Lower leg skin (tissue), 4 donors: ENCODE data around the gene MSANTD1. TPM values are rescaled to one million over a fixed set of nuclear protein-coding genes. Genes with fewer than 3 reads are reported as not detected.

Source experiments
- DNase-seq, 2 donors: peaks; one replicate each; pipeline ENCODE4 v3.0.0-alpha.2; 2019; ENCODE audit warnings: low spot score in 2 of 2
- H3K4me3 ChIP-seq: fragments of 200-600 bp; sonication (generic); 2 replicates; pipeline ENCODE4 v1.5.1; 2017; ENCODE audit warnings: mild to moderate bottlenecking, low read depth; ENCODE audit not compliant: poor library complexity, severe bottlenecking
- CTCF ChIP-seq, 3 donors: fragments of 450-650 bp; IDR thresholded peaks; one replicate each; pipeline ENCODE4 v1.5.1; 2016; ENCODE audit warnings: antibody characterized with exemption in 3 of 3, mild to moderate bottlenecking in 3 of 3, moderate library complexity in 2 of 3
- POLR2A ChIP-seq, 2 donors: fragments of 450-650 bp; IDR thresholded peaks; one replicate each; pipeline ENCODE4 v1.6.1; 2016 to 2017; ENCODE audit warnings: antibody characterized with exemption in 2 of 2, mild to moderate bottlenecking in 1 of 2, moderate library complexity in 1 of 2
- WGBS, 2 donors: methylation state at CpG; one replicate each; pipeline ENCODE4 v1.1.5; 2018; 5-methylcytosine and 5-hydroxymethylcytosine counted together
- intact Hi-C: fragments of 100-400 bp; cut with DNase I; formaldehyde crosslinking; loops from one replicate; pipeline ENCODE4 v1.15.0; 2023; ENCODE audit warnings: low total_unique reads
- total RNA-seq, 4 donors: library from RNA; depleted of rRNA; stranded (reverse); fragments of >200 nt; gene quantifications; one replicate each; pipeline ENCODE4 v1.1.0, GENCODE V29; 2016

Gene MSANTD1
- total RNA-seq, 4 donors from 2014 or later = 0.19 to 0.76 (median 0.35) TPM

GRCh38 chr4:3252480-3252828, 3.5 kb downstream of the MSANTD1 start:
- DNase-seq = no peak
- WGBS, 2 donors = 88 to 91% methylated on average over 3 of the region's 3 CpGs
- intact Hi-C loops = no loop called here
- TF ChIP-seq CTCF (IDR thresholded peaks at IDR 0.05) (no peak), POLR2A (IDR thresholded peaks at IDR 0.05) (no peak)
- H3K4me3 ChIP-seq = no peak overlapping the region

- 89 to 92% methylated on average over 38 of the region's 38 CpGs for WGBS, 2 donors
- TF ChIP-seq POLR2A (IDR thresholded peaks at IDR 0.05) = no peak
- no peak for TF ChIP-seq CTCF (IDR thresholded peaks at IDR 0.05)
These were observed 4.1 kb downstream of the MSANTD1 start for GRCh38 chr4:3252831-3253641.

GRCh38 chr4:3253808-3254207, 4.8 kb downstream of the MSANTD1 start:
- DNase-seq = peak in 1 of 2 donors; percentile 77
- intact Hi-C loops = no loop called here
- no peak overlapping the region for H3K4me3 ChIP-seq
- TF ChIP-seq POLR2A (IDR thresholded peaks at IDR 0.05) (no peak), CTCF (IDR thresholded peaks at IDR 0.05) (no peak)
- 81 to 98% methylated on average over 13 of the region's 13 CpGs for WGBS, 2 donors

More at GRCh38 chr4:3252831-3253641, 4.1 kb downstream of the MSANTD1 start:
- H3K4me3 ChIP-seq = no peak overlapping the region
- peak in 1 of 2 donors; percentile 85 for DNase-seq
- intact Hi-C loops = no loop called here

- intact Hi-C loops = no loop called here
- WGBS, 2 donors = 96 to 97% methylated on average over 10 to 14 of the region's 14 CpGs
- no peak overlapping the region for H3K4me3 ChIP-seq
- TF ChIP-seq CTCF (IDR thresholded peaks at IDR 0.05) (no peak), POLR2A (IDR thresholded peaks at IDR 0.05) (no peak)
- DNase-seq = peak in 1 of 2 donors; percentile 75
These were observed 5.6 kb downstream of the MSANTD1 start for GRCh38 chr4:3254302-3255131.

GRCh38 chr4:3255611-3256186, 6.7 kb downstream of the MSANTD1 start:
- TF ChIP-seq CTCF (IDR thresholded peaks at IDR 0.05) (no peak), POLR2A (IDR thresholded peaks at IDR 0.05) (no peak)
- WGBS, 2 donors = 93 to 97% methylated on average over 30 to 36 of the region's 36 CpGs
- intact Hi-C loops = no loop called here
- H3K4me3 ChIP-seq = no peak overlapping the region
- peak in 1 of 2 donors; percentile 76 for DNase-seq
